Adrenal gland (tissue), 12 donors: Measurements from ENCODE around the gene CCDC97. TPM values are rescaled to one million over a fixed set of nuclear protein-coding genes. Genes with fewer than 3 reads are reported as not detected.

Experiments
- DNase-seq, 7 donors: peaks; one replicate each; pipeline ENCODE4 v3.0.0-alpha.2; 2019 to 2020
- H3K27ac ChIP-seq, 5 donors: fragments of 200-600 bp; sonication (generic) in 4 of 5; 1 replicate in 3 of 5; 2 replicates in 2 of 5; pipeline versions ENCODE4 v1.5.1 to v1.8.0; 2016 to 2020; ENCODE audit warnings: mild to moderate bottlenecking in 1 of 5
- H3K27me3 ChIP-seq: fragments of 200-600 bp; 2 replicates; pipeline ENCODE4 v1.8.0; 2021
- H3K36me3 ChIP-seq, 2 donors: fragments of 200-600 bp; replicated peaks in 1 of 2; 1 replicate in 1 of 2; 2 replicates in 1 of 2; pipeline versions ENCODE4 v1.5.1 to v1.8.0; 2018 to 2022
- H3K4me1 ChIP-seq, 2 donors: fragments of 200-600 bp; replicated peaks in 1 of 2; 1 replicate in 1 of 2; 2 replicates in 1 of 2; pipeline versions ENCODE4 v1.5.1 to v1.8.0; 2018 to 2021
- H3K4me3 ChIP-seq, 4 donors: fragments of 200-600 bp; sonication (generic) in 3 of 4; one replicate each; pipeline ENCODE4 v1.5.1; 2016 to 2018
- H3K9me3 ChIP-seq, 3 donors: fragments of 200-600 bp; sonication (generic) in 1 of 3; replicated peaks in 1 of 3; 1 replicate in 2 of 3; 2 replicates in 1 of 3; pipeline versions ENCODE4 v1.5.1 to v1.8.0; 2016 to 2021
- POLR2A ChIP-seq, 2 donors: fragments of 450-650 bp; IDR thresholded peaks; one replicate each; pipeline ENCODE4 v1.6.1; 2017; ENCODE audit warnings: antibody characterized with exemption in 2 of 2, mild to moderate bottlenecking in 2 of 2, moderate library complexity in 1 of 2
- WGBS, 4 donors: extraction: QIAGEN DNeasy Blood & Tissue Kit in 2 of 4; methylation state at CpG; one replicate each; pipeline versions ENCODE4 v1.1.5 to v1.1.7; 2013 to 2017; 5-methylcytosine and 5-hydroxymethylcytosine counted together
- intact Hi-C, 2 donors: fragments of 100-400 bp; cut with DNase I; formaldehyde crosslinking; loops; one replicate each; pipeline versions ENCODE4 v1.14.1 to v1.15.0; 2022 to 2023
- polyA plus RNA-seq, 3 donors: library from polyadenylated mRNA; stranded (reverse); fragments of 200-250 nt in 2 of 3; fragments of 350-450 nt in 1 of 3; fragmentation: Illumina TruSeq in 1 of 3; extraction: RNeasy Lipid Tissue Mini Kit (QIAGEN cat#74804) in 1 of 3; gene quantifications; one replicate each; pipeline ENCODE4 v1.2.3, GENCODE V29; 2013 to 2014
- total RNA-seq, 9 donors: library from RNA; depleted of rRNA in 4 of 9; stranded (reverse); fragments of >200 nt in 4 of 9; fragments of 120-200 nt in 1 of 9; fragmentation: NEBNext Ultra II Directional in 1 of 9; extraction: Animal tissue kit (Norgen Biotek cat#: 25700) in 1 of 9; gene quantifications; one replicate each; pipeline versions ENCODE4 v1.1.0 to v1.2.4, GENCODE V29; 2013 to 2023
- TF ChIP-seq, protein P1 (sequence below), 6 experiments: fragments of 450-650 bp in 4 of 6; fragments of 200-600 bp in 2 of 6; sonication (generic) in 1 of 6; IDR thresholded peaks; 1 replicate in 5 of 6; 2 replicates in 1 of 6; pipeline versions ENCODE4 v1.5.1 to v1.8.0; 2016 to 2021; ENCODE audit warnings: antibody characterized with exemption in 6 of 6, mild to moderate bottlenecking in 2 of 6, moderate library complexity in 1 of 6
- donor health status: healthy with polysubstance abuse.
- donor health status: Bipolar disorder and iron deficiency.
- donor health status: DM: yes; HTN: yes; CAD: no.
- donor health status: DM: no; HTN: no; CAD: no.
- donor health status: DM: no; HTN: no; CAD: no.
- donor health status: DM: yes; HTN: yes; CAD: no.

Gene CCDC97
- total and polyA plus RNA-seq, 12 donors = 8.2 to 25.6 (median 16.4) TPM

- DNase-seq = peak; percentile 46 to 78 (median 61)
- WGBS, 4 donors = 0 to 1% (median 0%) methylated on average over 31 to 58 of the region's 58 CpGs
- intact Hi-C loops = no loop called here
- peaks cover 0 to 14% of the 10 kb centered on the region in 2 donors for H3K36me3 ChIP-seq
- peak overlapping the region in 1 of 5 donors; percentile 46 for H3K27ac ChIP-seq
- no peaks in the 10 kb centered on the region for H3K9me3 ChIP-seq
- TF ChIP-seq, protein P1, sequence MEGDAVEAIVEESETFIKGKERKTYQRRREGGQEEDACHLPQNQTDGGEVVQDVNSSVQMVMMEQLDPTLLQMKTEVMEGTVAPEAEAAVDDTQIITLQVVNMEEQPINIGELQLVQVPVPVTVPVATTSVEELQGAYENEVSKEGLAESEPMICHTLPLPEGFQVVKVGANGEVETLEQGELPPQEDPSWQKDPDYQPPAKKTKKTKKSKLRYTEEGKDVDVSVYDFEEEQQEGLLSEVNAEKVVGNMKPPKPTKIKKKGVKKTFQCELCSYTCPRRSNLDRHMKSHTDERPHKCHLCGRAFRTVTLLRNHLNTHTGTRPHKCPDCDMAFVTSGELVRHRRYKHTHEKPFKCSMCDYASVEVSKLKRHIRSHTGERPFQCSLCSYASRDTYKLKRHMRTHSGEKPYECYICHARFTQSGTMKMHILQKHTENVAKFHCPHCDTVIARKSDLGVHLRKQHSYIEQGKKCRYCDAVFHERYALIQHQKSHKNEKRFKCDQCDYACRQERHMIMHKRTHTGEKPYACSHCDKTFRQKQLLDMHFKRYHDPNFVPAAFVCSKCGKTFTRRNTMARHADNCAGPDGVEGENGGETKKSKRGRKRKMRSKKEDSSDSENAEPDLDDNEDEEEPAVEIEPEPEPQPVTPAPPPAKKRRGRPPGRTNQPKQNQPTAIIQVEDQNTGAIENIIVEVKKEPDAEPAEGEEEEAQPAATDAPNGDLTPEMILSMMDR (IDR thresholded peaks at IDR 0.05) = no peak
- TF ChIP-seq POLR2A (IDR thresholded peaks at IDR 0.05) = peak in 1 of 2 donors; percentile 12
- H3K4me1 ChIP-seq = peaks cover 17 to 29% of the 10 kb centered on the region in 2 donors
- no peaks in the 10 kb centered on the region for H3K27me3 ChIP-seq
- peak overlapping the region in 3 of 4 donors; percentile 48 to 74 (median 50) for H3K4me3 ChIP-seq
Observed at GRCh38 chr19:41351339-41352245, 41.6 kb downstream of the CCDC97 start.

GRCh38 chr19:41352279-41352608 lies 42.3 kb downstream of the CCDC97 start:
- no peak for DNase-seq
- Histone ChIP-seq H3K4me1 (peaks cover 17 to 29% of the 10 kb centered on the region in 2 donors), H3K27ac (peak overlapping the region in 2 of 5 donors; percentile 15 to 82), H3K9me3 (no peaks in the 10 kb centered on the region), H3K36me3 (peaks cover 0 to 7% of the 10 kb centered on the region in 2 donors), H3K4me3 (peak overlapping the region; percentile 48 to 74 (median 54)), H3K27me3 (no peaks in the 10 kb centered on the region)
- 0 to 2% (median 1%) methylated on average over 12 of the region's 12 CpGs for WGBS, 4 donors
- TF ChIP-seq, protein P1 (IDR thresholded peaks at IDR 0.05) = peak in 1 of 6 experiments; percentile 15
- TF ChIP-seq POLR2A (IDR thresholded peaks at IDR 0.05) = no peak
- intact Hi-C loops = no loop called here

DNA sequence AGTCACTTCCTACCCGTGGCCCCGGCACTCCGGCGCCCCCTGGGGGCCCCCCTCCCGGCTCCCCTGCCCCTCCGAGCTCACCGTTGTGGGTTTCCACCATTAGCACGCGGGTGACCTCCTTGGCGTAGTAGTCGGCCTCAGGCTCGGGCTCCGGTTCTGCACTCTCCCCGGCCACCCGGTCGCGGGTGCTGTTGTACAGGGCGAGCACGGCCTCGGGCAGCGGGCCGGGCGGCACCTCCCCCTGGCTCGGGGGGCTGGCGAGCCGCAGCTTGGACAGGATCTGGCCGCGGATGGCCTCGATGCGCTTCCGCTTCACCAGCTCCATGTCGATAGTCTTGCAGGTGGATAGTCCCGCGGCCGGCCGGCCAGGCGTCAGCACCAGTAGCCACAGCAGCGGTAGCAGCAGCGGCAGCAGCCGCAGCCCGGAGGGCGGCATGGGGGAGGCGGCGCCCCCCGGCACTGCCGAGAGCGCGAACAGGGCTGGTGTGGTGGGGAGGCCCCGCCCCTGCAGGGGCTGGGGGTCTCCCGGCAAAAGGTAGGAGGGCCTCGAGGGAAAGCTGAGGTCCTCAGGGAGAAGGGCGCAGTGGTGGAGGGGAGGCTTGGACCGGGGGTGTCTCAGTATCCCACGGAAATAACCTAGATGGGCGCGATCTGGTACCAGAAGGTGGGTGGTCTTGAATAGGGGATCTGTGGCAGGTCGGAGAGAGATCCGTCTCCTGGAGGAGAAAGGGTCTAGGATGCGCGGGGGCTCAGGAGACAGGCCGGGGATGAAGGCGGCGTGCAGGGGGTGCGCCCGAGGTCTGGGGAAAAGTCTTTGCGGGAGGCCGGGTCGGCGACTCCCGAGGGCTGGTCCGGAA lies 42.9 kb downstream of the CCDC97 start:
- H3K4me1 ChIP-seq = peaks cover 17 to 29% of the 10 kb centered on the region in 2 donors

More for the DNA sequence above, 42.9 kb downstream of the CCDC97 start:
- Histone ChIP-seq H3K4me3 (peak overlapping the region; percentile 48 to 74 (median 54)), H3K9me3 (no peaks in the 10 kb centered on the region), H3K36me3 (peaks cover 0 to 4% of the 10 kb centered on the region in 2 donors), H3K27me3 (no peaks in the 10 kb centered on the region), H3K27ac (peak overlapping the region in 4 of 5 donors; percentile 57 to 82 (median 72))
- peak; percentile 49 to 70 (median 60) for DNase-seq
- WGBS, 4 donors = 0 to 4% (median 2%) methylated on average over 13 to 71 of the region's 71 CpGs
- TF ChIP-seq, protein P1 (IDR thresholded peaks at IDR 0.05) = peak in 4 of 6 experiments; percentile 1 to 27 (median 16)
- TF ChIP-seq POLR2A (IDR thresholded peaks at IDR 0.05) = no peak
- intact Hi-C loops = no loop called here
